Keratinocyte (primary cell): ENCODE data around the gene LHPP. TPM values are rescaled to one million over a fixed set of nuclear protein-coding genes. Genes with fewer than 3 reads are reported as not detected.

Experiments
- DNase-seq: peaks from one replicate; pipeline ENCODE4 v3.0.0-alpha.2; 2011; ENCODE audit warnings: low read depth, missing footprints, low spot score
- FAIRE-seq: peaks from 2 replicates; lab custom pipeline; 2011; peaks lifted over from hg19 to GRCh38; lab: Jason Lieb, UNC
- H2AFZ ChIP-seq: 2 replicates; pipeline ENCODE4 v1.6.0; 2012; ENCODE audit warnings: low read length, control low read depth, inconsistent platforms; ENCODE audit not compliant: control insufficient read depth
- H3K27ac ChIP-seq: 2 replicates; pipeline ENCODE4 v1.5.1; 2011; ENCODE audit warnings: low read length; ENCODE audit not compliant: control insufficient read depth, insufficient read depth
- H3K27me3 ChIP-seq: 3 replicates; pipeline ENCODE4 v1.6.0; 2011; ENCODE audit warnings: low read length; ENCODE audit not compliant: control insufficient read depth, insufficient read depth; ENCODE audit errors: extremely low read depth
- H3K36me3 ChIP-seq, 2 experiments: 2 replicates in 1 of 2; 3 replicates in 1 of 2; pipeline ENCODE4 v1.5.1; 2011; ENCODE audit warnings: low read length in 2 of 2, mild to moderate bottlenecking in 1 of 2; ENCODE audit not compliant: control insufficient read depth in 2 of 2, insufficient read depth in 2 of 2; ENCODE audit errors: extremely low read depth in 1 of 2
- H3K4me1 ChIP-seq: 3 replicates; pipeline ENCODE4 v1.5.1; 2011; ENCODE audit warnings: low read length; ENCODE audit not compliant: control insufficient read depth, insufficient read depth; ENCODE audit errors: extremely low read depth
- H3K4me2 ChIP-seq: 3 replicates; pipeline ENCODE4 v1.6.0; 2011; ENCODE audit warnings: low read depth, low read length; ENCODE audit not compliant: control insufficient read depth, insufficient read depth; ENCODE audit errors: extremely low read depth
- H3K4me3 ChIP-seq, 3 experiments: fragments of 200-600 bp in 1 of 3; sonication (generic) in 1 of 3; 2 replicates in 2 of 3; 3 replicates in 1 of 3; pipeline ENCODE4 v1.5.1; 2011 to 2016; ENCODE audit warnings: low read length in 3 of 3, mild to moderate bottlenecking in 3 of 3, control low read depth in 2 of 3, inconsistent platforms in 1 of 3, low read depth in 1 of 3, mixed read lengths in 1 of 3, mixed run types in 1 of 3, moderate library complexity in 1 of 3; ENCODE audit not compliant: control insufficient read depth in 2 of 3, insufficient read depth in 2 of 3; ENCODE audit errors: extremely low read depth in 1 of 3
- H3K79me2 ChIP-seq: 2 replicates; pipeline ENCODE4 v1.6.0; 2012; ENCODE audit warnings: low read length; ENCODE audit not compliant: control insufficient read depth, insufficient read depth
- H3K9ac ChIP-seq: 3 replicates; pipeline ENCODE4 v1.6.0; 2011; ENCODE audit warnings: low read length; ENCODE audit not compliant: control insufficient read depth, insufficient read depth; ENCODE audit errors: extremely low read depth
- H3K9me1 ChIP-seq: 3 replicates; pipeline ENCODE4 v1.6.0; 2011; ENCODE audit warnings: low read length; ENCODE audit not compliant: control insufficient read depth, insufficient read depth; ENCODE audit errors: extremely low read depth
- H3K9me3 ChIP-seq: 2 replicates; pipeline ENCODE4 v1.5.1; 2012; ENCODE audit warnings: low read depth, low read length; ENCODE audit not compliant: control insufficient read depth
- H4K20me1 ChIP-seq: 3 replicates; pipeline ENCODE4 v1.6.0; 2011; ENCODE audit warnings: low read length; ENCODE audit not compliant: control insufficient read depth, insufficient read depth; ENCODE audit errors: extremely low read depth
- CTCF ChIP-seq, 3 experiments: IDR thresholded peaks in 1 of 3; conservative IDR thresholded peaks in 1 of 3; optimal IDR thresholded peaks in 1 of 3; 2 replicates in 2 of 3; 3 replicates in 1 of 3; pipeline versions ENCODE3 to v1.5.1; 2011; ENCODE audit warnings: low read length in 3 of 3, mild to moderate bottlenecking in 3 of 3, moderate library complexity in 2 of 3, control low read depth in 1 of 3, inconsistent platforms in 1 of 3; ENCODE audit not compliant: insufficient read depth in 2 of 3; ENCODE audit errors: extremely low read depth in 1 of 3
- EZH2 ChIP-seq: IDR thresholded peaks from one replicate; pipeline ENCODE4 v1.6.1; 2012; ENCODE audit warnings: inconsistent platforms, mild to moderate bottlenecking, low read length, moderate library complexity
- dilution Hi-C: fragments of 300-500 bp; cut with MboI; formaldehyde crosslinking; loops from one replicate; pipeline ENCODE4 v1.7.0; 2020; ENCODE audit warnings: low sequenced_read_pairs; ENCODE audit not compliant: extremely low pct_ligation_motif_present
- polyA plus RNA-seq, 5 experiments: library from polyadenylated mRNA; depleted of rRNA in 3 of 5; stranded (reverse) in 3 of 5; stranded (forward) in 1 of 5; unstranded in 1 of 5; fragments of >200 nt; gene quantifications; 1 replicate in 1 of 5; 2 replicates in 3 of 5; 3 replicates in 1 of 5; pipeline versions ENCODE4 v1.2.1 to v1.2.3, GENCODE V29; 2011 to 2012; ENCODE audit warnings: missing spikeins in 2 of 5, low read depth in 1 of 5, low replicate concordance in 1 of 5

The LHPP gene
- polyA plus RNA-seq, 1 donor (not counting 4 experiments of a cell fraction or from before 2014, with no cell fraction given): 13.1 TPM

GRCh38 chr10:124512600-124512999 lies 51.0 kb downstream of the LHPP start:
- H3K4me2 ChIP-seq: no peak overlapping the region
- no peaks in the 10 kb centered on the region for H4K20me1 ChIP-seq
- H3K36me3 ChIP-seq: no peaks in the 10 kb centered on the region
- no peaks in the 10 kb centered on the region for H3K27me3 ChIP-seq
- no peak overlapping the region for H3K4me3 ChIP-seq
- H3K9me1 ChIP-seq: no peaks in the 10 kb centered on the region
- dilution Hi-C loops: no loop called here
- DNase-seq: no peak
- H3K9me3 ChIP-seq: no peaks in the 10 kb centered on the region
- no peak overlapping the region for H2AFZ ChIP-seq
- peaks cover 12% of the 10 kb centered on the region for H3K4me1 ChIP-seq
- TF ChIP-seq CTCF (optimal IDR thresholded peaks at IDR 0.05 in 1 of 3, IDR thresholded peaks at IDR 0.05 in 1 of 3, conservative IDR thresholded peaks at IDR 0.05 in 1 of 3; ENCODE audit: extremely low read depth in 1 of 3, insufficient read depth in 2 of 3, low read length in 3 of 3) (no peak), EZH2 (no peak)
- H3K27ac ChIP-seq: no peak overlapping the region
- no peaks in the 10 kb centered on the region for H3K79me2 ChIP-seq
- FAIRE-seq: no peak
- no peak overlapping the region for H3K9ac ChIP-seq

GRCh38 chr10:124515244-124515970 lies 53.8 kb downstream of the LHPP start:
- Histone ChIP-seq H3K4me1 (peaks cover 4% of the 10 kb centered on the region), H3K9me1 (no peaks in the 10 kb centered on the region), H3K9ac (no peak overlapping the region), H3K4me2 (no peak overlapping the region), H2AFZ (no peak overlapping the region), H3K79me2 (no peaks in the 10 kb centered on the region), H3K27me3 (no peaks in the 10 kb centered on the region), H3K9me3 (no peaks in the 10 kb centered on the region), H3K27ac (no peak overlapping the region), H3K4me3 (no peak overlapping the region), H4K20me1 (no peaks in the 10 kb centered on the region), H3K36me3 (no peaks in the 10 kb centered on the region)
- dilution Hi-C loops: no loop called here
- no peak for FAIRE-seq
- no peak for TF ChIP-seq CTCF (optimal IDR thresholded peaks at IDR 0.05 in 1 of 3, IDR thresholded peaks at IDR 0.05 in 1 of 3, conservative IDR thresholded peaks at IDR 0.05 in 1 of 3; ENCODE audit: extremely low read depth in 1 of 3, insufficient read depth in 2 of 3, low read length in 3 of 3)
- no peak for TF ChIP-seq EZH2
- DNase-seq: no peak
